ENCODE measurements around the gene RTL1.

GRCh38 chr14:100834082-100834793 lies 69.3 kb downstream of the RTL1 start:
- TF ChIP-seq CTCF (conservative IDR thresholded peaks at IDR 0.05; ENCODE audit: low read depth, low read length) = no peak
- no peak for TF ChIP-seq EZH2phosphoT487 (IDR thresholded peaks at IDR 0.05; ENCODE audit: borderline replicate concordance, low read length)

Data from PC-3 (cell line).